CD1c-positive myeloid dendritic cell (primary cell): Measurements from ENCODE around the gene AUTS2.

ENCODE experiments used
- DNase-seq: peaks from one replicate; pipeline ENCODE4 v3.0.0-alpha.2; 2016; ENCODE audit errors: extremely low spot score

Gene AUTS2

GRCh38 chr7:70657571-70657970 lies 1059.3 kb downstream of the AUTS2 start:
- no peak for DNase-seq

GRCh38 chr7:70657989-70658632 lies 1059.8 kb downstream of the AUTS2 start:
- no peak for DNase-seq

GRCh38 chr7:70659263-70659662 lies 1061.0 kb downstream of the AUTS2 start:
- DNase-seq = no peak

- DNase-seq = peak; percentile 10
Measured at GRCh38 chr7:70660154-70660818, 1062.0 kb downstream of the AUTS2 start.

- no peak for DNase-seq
Measured at GRCh38 chr7:70660819-70661191, 1062.5 kb downstream of the AUTS2 start.

GRCh38 chr7:70663680-70664079 lies 1065.4 kb downstream of the AUTS2 start:
- DNase-seq = no peak

- no peak for DNase-seq
Measured at GRCh38 chr7:70665997-70666396, 1067.7 kb downstream of the AUTS2 start.

- DNase-seq = no peak
Measured at GRCh38 chr7:70667406-70667805, 1069.1 kb downstream of the AUTS2 start.

- no peak for DNase-seq
Measured at GRCh38 chr7:70668606-70669358, 1070.5 kb downstream of the AUTS2 start.

GRCh38 chr7:70669854-70670253 lies 1071.6 kb downstream of the AUTS2 start:
- DNase-seq = no peak

- DNase-seq = no peak
Measured at GRCh38 chr7:70670288-70670687, 1072.0 kb downstream of the AUTS2 start.

- DNase-seq = no peak
Measured at GRCh38 chr7:70673778-70674570, 1075.7 kb downstream of the AUTS2 start.

GRCh38 chr7:70674571-70675010 lies 1076.3 kb downstream of the AUTS2 start:
- no peak for DNase-seq

- DNase-seq = no peak
Measured at GRCh38 chr7:70676243-70676642, 1078.0 kb downstream of the AUTS2 start.

GRCh38 chr7:70678621-70679251 lies 1080.5 kb downstream of the AUTS2 start:
- DNase-seq = no peak

GRCh38 chr7:70679661-70680060 lies 1081.4 kb downstream of the AUTS2 start:
- DNase-seq = no peak

GRCh38 chr7:70680306-70680705 lies 1082.0 kb downstream of the AUTS2 start:
- no peak for DNase-seq

GRCh38 chr7:70680743-70681468 lies 1082.6 kb downstream of the AUTS2 start:
- DNase-seq = no peak

- no peak for DNase-seq
Measured at GRCh38 chr7:70681469-70682350, 1083.4 kb downstream of the AUTS2 start.

- no peak for DNase-seq
Measured at GRCh38 chr7:70684173-70684572, 1085.9 kb downstream of the AUTS2 start.
